Head of caudate nucleus (tissue), 42 donors: Measurements from ENCODE around the gene PPP4R3A.
"Not testable (repeated sequence)": the region's sequence is repeated elsewhere in the genome, so short reads cannot be mapped to it uniquely, and the experiment has no call there.

Experiments
- DNase-seq, 42 donors: peaks; one replicate each; pipeline versions ENCODE4 v3.0.0 to v3.0.0-alpha.2; 2020 to 2021; ENCODE audit warnings: mixed read lengths in 7 of 42
- intact Hi-C: fragments of 100-400 bp; cut with DNase I; formaldehyde crosslinking; loops from one replicate; pipeline ENCODE4 v1.15.0; 2022

PPP4R3A gene

DNA sequence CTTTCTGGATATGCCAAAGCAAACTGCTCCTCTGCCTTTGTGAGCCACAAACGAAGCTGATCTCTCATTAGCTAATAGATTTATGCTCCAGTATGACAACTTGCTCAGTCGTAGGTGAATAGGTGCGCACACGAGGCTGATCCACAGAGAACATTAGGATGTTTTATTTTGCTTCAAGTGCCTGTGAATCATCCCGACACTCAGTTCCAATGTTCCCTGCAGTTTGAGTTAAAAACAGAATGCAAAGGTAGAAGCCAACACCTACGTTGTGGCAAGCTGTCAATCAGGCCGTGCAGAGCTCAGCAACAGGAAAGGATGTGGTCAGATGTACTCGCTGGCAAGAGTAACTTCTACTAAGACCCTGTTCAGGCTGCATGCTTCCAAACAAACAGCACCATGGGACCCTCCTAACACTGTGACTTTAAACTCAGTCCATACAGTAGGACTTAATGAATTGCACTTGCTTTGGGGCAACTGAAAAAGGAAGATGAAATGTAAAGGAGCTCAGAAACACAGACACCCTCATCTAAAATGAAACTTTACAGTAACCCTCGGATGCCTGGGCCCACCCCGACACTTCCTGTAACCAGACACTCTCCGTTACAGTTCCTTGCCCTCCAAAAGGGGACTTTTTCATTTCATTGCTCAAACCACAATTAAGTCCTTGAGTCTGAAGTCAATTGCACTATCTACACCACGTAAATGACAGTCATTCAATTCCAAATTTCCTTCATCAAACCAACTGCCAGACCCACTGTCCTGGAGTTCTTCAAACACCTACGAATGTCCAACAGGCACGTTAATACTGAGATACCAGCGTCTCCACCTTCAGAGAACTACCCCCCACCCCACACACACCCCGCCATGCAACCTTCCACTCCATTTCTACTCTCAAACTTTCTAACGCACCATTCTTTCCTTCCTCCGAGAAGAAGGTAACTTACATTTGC, 94.0 kb downstream of the PPP4R3A start:
- intact Hi-C loops = no loop called here
- DNase-seq = peak in 33 of 42 donors; percentile 35 to 87 (median 65)

GRCh38 chr14:91414475-91414833, 95.7 kb downstream of the PPP4R3A start:
- peak in 2 of 42 donors; percentile 21 to 27 for DNase-seq
- intact Hi-C loops = no loop called here

DNA sequence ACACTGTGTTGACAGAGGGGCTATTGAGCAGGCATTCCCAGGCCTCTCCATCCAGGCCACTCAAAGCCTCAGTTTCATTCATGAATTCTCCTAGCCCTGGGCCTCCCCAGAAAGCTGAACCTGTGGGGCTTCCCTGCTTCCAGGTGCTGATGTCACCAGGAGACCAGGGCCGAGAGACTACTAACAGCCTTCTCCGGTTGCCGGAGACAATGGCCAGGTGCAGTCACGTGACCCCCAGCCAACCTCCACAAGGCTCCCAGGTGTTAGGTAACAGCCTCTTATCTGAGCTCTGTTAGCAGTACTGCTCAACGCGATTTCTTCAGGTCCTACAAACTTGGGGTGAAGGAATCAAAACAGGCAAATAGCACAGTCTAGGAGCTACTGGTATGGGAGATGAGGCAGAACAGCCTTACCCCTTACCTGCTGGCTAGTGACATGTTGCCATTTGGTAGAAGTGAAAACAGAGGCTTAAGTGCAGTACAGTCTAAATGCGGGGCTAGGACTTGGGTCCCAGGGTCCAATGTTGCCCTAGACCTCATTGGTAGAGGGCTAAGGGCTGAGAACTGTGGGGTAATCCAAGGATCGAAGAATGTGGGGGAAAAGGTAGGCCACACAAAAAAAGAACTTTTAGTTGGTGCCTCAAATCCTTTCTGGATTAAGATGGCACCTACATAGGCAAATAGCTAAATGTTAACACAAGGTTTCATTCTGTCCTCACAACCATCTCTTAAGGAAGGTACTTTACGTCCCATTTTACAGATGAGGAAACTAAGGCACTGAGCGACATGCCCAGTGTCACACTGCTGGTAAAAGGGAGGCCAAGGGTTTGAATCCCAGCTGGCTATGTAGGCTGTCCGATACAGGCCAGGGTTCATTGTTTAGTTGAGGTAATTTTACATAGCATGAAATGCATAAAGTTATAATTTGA, 96.3 kb downstream of the PPP4R3A start:
- DNase-seq = peak in 27 of 42 donors; percentile 26 to 79 (median 51)
- intact Hi-C loops = no loop called here

DNA sequence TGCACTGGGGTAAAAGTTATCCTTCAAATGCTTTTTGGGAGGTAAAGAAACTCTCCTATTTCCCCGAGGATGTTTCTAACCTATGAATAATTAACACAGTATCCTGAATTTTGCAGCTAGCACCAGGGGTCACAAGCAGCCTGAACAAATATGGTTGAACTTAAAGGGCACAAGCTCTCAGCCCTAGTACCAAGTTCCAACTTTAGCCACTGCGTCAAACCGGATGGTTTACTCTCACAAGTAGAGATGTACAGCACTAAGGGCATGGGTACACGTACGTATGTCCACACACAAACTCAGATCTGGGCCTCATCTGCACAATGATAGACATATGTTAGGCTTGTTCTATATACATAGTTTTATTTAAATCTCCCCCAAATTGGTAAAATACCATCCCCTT, 97.2 kb downstream of the PPP4R3A start:
- intact Hi-C loops = no loop called here
- DNase-seq = peak in 2 of 42 donors; percentile 16 to 26

GRCh38 chr14:91410771-91411536, 99.2 kb downstream of the PPP4R3A start:
- intact Hi-C loops = no loop called here

GRCh38 chr14:91409928-91410718, 100.0 kb downstream of the PPP4R3A start:
- intact Hi-C loops = no loop called here

More at GRCh38 chr14:91410771-91411536, 99.2 kb downstream of the PPP4R3A start:
- peak in 4 of 42 donors; percentile 2 to 21 (median 8) for DNase-seq

GRCh38 chr14:91409240-91409639, 100.9 kb downstream of the PPP4R3A start:
- peak in 1 of 42 donors; percentile 8 for DNase-seq
- intact Hi-C loops = not testable (repeated sequence)

More at GRCh38 chr14:91409928-91410718, 100.0 kb downstream of the PPP4R3A start:
- peak in 3 of 42 donors; percentile 3 to 22 (median 5) for DNase-seq
